GM12801 (cell line): Measurements from ENCODE around the gene ABHD17C.

Experiments
- CTCF ChIP-seq: IDR thresholded peaks from one replicate; pipeline ENCODE4 v1.5.1; 2011; ENCODE audit warnings: control low read depth; ENCODE audit not compliant: insufficient read length; ENCODE audit errors: extremely low read depth

Gene ABHD17C

GRCh38 chr15:80701676-80702311 is 6.7 kb downstream of the ABHD17C start:
- TF ChIP-seq CTCF, result no peak

GRCh38 chr15:80703081-80703480 is 8.0 kb downstream of the ABHD17C start:
- no peak for TF ChIP-seq CTCF

DNA sequence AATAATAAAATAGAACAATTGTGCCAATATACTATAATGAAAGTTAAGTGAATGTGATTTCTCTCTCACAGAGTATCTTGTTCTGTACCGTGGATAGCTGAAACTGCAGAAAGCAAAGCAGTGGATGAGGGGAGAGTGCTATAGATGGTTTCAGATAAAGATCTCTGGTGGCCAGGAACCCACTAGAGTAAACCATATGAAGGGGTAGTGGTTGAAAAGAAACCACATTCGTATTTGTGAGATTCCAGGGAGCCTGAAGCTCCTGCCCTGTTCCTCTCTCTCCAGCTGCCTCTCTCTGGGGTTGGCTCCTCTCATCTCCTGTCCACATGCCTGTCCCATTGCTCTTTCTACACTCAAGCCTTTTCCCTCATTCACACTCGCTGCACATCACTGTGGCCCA is 8.9 kb downstream of the ABHD17C start:
- no peak for TF ChIP-seq CTCF

DNA sequence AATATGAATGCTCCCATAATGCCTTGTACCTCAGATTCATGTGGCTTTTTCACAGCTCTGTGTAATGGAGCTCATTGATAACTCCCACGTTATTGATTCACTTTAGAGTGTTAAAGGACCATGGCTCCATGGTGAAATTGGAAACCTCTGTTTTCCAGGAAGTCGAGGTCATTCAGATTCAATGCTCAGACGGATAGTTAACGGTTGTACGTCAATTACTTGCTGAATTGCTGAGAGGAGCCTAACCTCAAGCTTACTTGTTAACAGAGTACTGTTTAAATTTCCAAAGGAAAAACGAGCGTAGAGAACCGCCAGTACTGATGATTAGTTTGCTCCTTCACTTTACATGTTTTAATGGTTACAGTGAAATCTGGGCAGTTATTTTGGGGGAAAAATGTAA is 11.1 kb downstream of the ABHD17C start:
- TF ChIP-seq CTCF, result no peak

GRCh38 chr15:80709542-80709941 is 14.4 kb downstream of the ABHD17C start:
- no peak for TF ChIP-seq CTCF

GRCh38 chr15:80710635-80711554 is 15.8 kb downstream of the ABHD17C start:
- TF ChIP-seq CTCF, result no peak

DNA sequence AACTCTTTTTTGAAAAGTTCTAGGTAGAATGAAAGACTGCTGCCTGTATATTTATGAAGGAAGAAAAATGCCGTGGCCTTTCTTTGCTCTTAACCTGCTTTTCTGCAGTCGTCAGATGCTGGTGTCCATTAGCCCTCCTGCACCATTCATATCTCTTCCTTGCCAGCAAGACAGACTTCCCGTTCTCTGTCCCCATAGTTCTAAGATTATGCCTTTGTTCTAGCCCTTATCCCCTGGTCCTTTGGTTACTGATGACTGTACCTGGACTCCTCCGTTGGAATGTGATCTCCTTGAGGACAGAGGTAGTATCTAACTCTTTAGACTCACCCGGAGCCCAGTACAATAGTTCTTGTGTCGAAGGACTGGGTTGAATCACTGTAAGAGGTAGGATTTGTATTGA is 16.8 kb downstream of the ABHD17C start:
- no peak for TF ChIP-seq CTCF
